ENCODE results near the gene INSYN2B. TPM values are rescaled to one million over a fixed set of nuclear protein-coding genes. Genes with fewer than 3 reads are reported as not detected.
"Not testable (repeated sequence)": the region's sequence is repeated elsewhere in the genome, so short reads cannot be mapped to it uniquely, and the experiment has no call there.

The INSYN2B gene
- total RNA-seq, 1 donor from 2014 or later = 0.84 TPM

DNA sequence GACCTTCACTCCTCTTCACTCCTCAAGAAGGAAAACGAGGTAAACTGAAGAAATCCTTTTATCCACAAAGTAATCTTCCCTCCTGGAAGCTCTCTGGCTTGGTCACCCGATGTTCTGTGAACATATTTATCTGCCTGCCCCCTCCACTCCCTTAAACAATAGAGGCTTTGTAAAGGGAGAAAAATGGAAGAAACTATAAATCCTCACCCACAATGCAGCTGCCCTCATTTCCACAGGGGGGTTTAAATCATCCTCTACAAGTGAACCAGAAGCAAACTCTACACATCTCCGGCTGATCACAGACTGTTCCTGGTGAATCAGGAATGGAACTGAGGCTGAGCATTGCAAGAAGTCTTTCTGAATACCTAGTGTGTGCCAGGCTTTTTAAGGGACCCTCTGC, 7.2 kb downstream of the INSYN2B start:
- DNase-seq (ENCODE audit: low spot score) = no peak

DNA sequence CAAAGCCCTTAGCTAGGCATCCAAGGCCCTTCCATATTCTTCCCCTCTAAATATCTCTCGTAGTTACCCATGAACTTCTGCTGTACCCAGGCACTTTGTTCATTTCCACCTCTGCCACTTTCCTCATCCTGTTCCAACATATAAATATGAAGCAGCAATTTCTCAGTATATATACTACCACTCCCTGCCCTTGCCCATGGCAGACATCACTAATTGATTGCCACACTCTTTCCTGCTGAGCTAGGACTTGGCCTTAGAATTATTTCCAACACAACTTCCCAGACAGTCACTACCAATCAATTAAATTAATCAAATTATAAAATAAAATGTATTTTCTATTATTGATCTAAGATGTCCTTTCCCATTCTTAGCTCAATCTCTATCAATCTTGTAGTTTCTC, 8.5 kb downstream of the INSYN2B start:
- no peak for DNase-seq (ENCODE audit: low spot score)

GRCh38 chr5:169970911-169971765, 9.2 kb downstream of the INSYN2B start:
- no peak for DNase-seq (ENCODE audit: low spot score)

- DNase-seq (ENCODE audit: low spot score) = no peak
These were observed 10.0 kb downstream of the INSYN2B start for GRCh38 chr5:169970339-169970738.

GRCh38 chr5:169964246-169964645, 16.0 kb downstream of the INSYN2B start:
- DNase-seq (ENCODE audit: low spot score) = no peak

DNA sequence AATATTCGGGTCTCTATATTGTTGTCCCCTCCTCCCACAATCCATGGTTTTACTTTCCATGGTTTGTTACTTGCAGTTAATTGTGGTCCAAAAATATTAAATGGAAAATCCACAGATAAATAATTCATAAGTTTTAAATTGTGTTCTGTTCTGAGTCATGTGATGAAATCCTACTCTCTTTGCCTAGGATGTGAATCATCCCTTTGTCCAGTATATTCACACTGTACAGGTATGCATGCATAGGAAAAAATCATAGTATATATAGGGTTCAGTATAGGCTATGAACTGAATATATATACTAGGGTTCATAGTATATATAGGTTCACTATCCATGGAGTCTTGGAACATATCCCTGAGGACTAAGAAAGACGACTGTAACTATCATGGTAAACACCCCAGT, 19.6 kb downstream of the INSYN2B start:
- no peak for DNase-seq (ENCODE audit: low spot score)

DNA sequence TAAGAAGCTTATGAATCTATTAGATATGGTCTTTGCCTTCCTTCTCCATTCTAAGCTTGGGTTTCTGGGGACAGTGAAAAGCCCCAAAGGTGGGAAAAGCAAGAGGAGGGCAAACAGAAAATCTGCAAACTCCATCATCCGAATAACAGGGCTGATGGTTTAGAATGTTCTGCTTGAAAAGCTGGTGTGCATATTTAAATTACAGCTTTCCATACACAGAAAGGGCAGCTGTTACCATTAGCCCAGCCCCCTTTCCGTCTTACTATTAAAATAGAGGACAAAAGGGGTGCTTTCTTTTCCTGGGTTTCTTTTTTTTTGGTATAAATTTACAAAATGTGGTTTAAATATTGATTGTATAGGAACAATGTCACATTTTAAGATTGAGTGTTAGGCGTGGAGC, 22.0 kb downstream of the INSYN2B start:
- DNase-seq (ENCODE audit: low spot score) = no peak

GRCh38 chr5:169956756-169957155, 23.5 kb downstream of the INSYN2B start:
- DNase-seq (ENCODE audit: low spot score) = no peak

GRCh38 chr5:169956126-169956525, 24.2 kb downstream of the INSYN2B start:
- no peak for DNase-seq (ENCODE audit: low spot score)

- no peak for DNase-seq (ENCODE audit: low spot score)
These were observed 25.5 kb downstream of the INSYN2B start for GRCh38 chr5:169954786-169955185.

DNA sequence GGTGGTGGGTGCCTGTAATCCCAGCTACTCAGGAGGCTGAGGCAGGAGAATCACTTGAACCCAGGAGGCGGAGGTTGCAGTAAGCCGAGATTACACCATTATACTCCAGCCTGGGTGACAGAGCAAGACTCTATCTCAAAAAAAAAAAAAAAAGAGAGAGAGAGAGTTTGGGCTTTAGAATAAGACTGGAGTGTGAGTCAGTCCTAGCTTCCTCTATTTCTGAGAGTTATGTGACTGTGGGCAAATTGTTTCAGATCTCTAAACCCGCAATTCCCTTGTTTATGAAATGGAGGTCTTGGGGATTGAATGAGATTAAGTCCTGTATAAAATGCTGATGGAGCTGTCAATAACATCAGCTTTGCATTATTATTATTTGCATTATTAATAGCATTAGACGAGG, 27.1 kb downstream of the INSYN2B start:
- DNase-seq (ENCODE audit: low spot score) = not testable (repeated sequence)

GRCh38 chr5:169950333-169950732, 30.0 kb downstream of the INSYN2B start:
- DNase-seq (ENCODE audit: low spot score) = no peak

DNA sequence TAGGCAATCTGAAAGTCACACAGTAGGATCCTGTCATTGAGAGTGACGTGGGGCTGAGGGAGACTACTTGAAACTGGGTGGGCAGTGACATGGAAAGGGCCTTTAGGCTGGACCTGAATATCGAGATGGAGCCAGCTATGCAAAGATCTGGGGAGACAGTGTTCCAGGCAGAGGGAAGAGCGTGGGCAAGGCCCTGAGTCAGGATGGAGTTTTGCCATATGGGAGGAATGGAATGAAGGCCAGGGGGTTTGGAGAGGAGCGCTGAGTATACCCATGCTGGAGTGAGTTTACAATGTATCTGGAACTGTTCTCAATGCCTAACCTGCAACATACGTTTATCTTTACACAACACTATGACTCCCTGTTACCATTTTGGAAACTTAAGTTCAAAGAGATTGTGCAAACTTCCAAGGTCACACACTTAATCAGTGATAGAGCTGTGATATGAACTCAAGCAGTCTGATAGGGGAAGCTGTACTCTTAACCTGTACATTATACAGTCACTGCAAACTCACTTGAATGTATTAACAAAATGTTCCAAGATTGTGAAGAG, 33.5 kb downstream of the INSYN2B start:
- no peak for DNase-seq (ENCODE audit: low spot score)

DNA sequence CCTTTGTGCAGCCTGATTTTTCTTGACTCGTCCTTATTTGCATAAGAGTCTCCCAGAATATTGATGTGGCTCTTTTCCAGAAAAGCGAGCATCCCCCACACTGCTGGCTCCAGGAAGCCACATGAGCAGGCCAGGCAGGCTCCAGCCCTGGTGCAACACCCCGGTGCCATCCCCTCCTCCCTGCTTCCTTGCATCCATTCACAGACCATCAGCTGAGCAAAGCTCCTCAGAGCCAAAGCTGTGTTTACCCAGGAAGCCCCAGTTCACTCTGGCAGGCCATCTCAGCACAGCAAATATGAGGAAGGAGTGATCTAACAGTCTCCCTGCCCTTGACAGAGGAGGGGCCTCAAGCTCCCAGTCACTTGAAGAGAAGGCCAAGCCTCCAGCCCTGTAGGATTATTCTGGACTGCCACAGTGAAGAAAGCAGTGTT, 34.4 kb downstream of the INSYN2B start:
- no peak for DNase-seq (ENCODE audit: low spot score)

DNA sequence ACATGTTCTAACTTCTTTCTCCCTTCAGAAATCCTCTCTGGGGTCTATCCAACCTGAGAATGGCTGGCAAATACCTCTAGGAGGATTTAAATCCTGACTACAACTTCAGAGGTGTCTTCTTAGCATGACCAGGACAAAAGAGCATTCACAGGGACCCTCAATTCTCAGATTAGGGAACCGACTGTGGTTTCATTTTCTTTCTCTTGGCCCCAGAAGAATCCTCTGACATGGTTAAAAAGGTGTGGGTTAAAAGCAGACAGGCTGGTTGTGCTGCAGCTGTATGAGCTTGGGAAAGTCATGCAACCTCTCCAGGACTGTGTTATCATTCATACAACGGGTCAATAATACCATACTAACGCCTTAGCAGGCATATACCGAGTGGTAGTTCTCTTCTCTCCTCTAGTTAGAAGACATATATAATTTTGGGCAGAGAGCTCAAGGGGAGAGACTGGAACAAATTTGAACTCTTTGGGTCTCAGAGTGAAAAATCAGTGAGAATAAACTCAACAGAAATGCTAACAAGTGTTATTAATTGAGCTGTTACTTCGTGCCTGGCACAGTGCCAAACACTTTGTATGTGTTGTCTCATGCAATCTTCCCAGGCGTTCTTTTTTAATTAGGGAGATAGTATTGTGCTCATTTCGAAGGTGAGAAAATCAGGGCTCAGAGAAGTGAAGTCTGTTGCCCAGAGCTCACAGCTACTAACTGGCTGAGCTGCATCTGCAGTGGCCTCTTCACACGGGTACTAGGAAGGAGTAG, 35.2 kb downstream of the INSYN2B start:
- no peak for DNase-seq (ENCODE audit: low spot score)

- DNase-seq (ENCODE audit: low spot score) = no peak
These were observed 36.2 kb downstream of the INSYN2B start for GRCh38 chr5:169944115-169944514.

DNA sequence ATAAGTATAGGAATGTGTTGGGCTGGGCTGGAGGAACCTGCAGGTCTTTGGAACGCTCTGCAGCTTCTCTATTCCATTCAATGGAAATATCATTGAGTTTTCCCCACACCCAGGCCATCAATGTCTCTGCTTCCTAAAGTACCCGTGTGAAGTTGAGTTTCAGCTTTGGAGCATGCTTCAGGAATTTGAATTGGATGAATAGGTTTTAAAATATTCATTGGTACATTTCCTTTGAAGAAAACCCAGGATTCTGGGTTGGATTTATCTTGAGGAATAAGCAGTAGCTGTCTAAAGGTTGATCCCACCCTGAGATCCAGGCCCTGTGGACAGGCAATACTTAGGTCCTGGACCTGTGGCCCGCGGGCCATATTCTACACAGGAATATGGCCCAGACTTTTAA, 37.3 kb downstream of the INSYN2B start:
- DNase-seq (ENCODE audit: low spot score) = no peak

DNA sequence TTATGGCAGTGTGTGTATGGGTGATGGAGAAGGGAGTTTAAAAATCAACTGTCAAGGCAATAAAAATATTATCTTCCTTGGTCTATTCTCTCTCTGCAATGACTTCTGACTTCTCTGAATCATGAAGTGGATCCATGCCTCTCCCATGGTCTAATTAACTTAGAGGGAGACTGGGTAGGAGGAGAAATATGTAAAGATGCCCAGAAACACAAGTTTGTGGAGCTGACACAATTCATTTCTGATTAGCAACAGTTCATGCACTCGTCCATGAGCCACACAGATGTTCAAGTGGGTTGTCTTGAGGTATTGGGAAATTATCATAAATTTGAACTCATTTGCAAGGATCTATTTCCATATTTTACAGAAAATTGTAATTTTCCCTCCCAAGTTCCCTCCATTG, 38.1 kb downstream of the INSYN2B start:
- DNase-seq (ENCODE audit: low spot score) = no peak

DNA sequence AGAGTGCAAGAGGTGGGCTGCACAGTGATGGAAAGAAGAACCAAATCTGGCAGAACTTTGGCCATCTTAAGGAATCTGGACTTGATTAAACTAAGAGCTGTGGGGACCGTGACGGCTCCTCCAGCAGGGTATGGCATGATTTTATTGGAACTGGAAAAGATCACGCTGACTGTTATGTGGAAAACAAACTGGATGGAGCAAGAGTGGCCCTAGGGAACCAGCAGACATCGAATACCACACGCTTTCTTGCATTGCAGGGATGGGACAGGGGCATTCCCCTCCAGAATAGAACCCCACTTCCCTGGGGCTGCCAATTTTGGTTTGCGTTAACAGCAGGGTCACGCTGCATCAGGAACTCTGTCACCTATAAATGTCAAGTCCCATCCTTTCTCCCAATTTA, 38.8 kb downstream of the INSYN2B start:
- DNase-seq (ENCODE audit: low spot score) = no peak

GRCh38 chr5:169939731-169940130, 40.6 kb downstream of the INSYN2B start:
- no peak for DNase-seq (ENCODE audit: low spot score)

DNA sequence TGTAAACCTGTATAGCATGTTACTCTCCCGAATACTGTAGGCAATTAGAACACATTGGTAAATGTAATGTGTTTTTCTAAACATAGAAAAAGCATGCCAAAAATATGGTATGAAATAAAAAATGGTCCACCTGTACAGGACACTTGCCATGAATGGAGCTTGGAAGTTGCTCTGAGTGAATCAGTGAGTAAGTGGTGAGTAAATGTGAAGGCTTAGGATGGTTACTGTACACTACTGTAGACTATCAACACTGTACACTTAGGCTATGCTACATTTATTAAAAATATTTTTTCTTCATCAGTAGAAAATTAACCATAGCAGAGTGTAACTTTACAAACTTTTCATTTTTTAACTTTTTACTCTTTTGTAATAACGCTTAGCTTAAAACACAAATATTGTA, 41.9 kb downstream of the INSYN2B start:
- DNase-seq (ENCODE audit: low spot score) = no peak

DNA sequence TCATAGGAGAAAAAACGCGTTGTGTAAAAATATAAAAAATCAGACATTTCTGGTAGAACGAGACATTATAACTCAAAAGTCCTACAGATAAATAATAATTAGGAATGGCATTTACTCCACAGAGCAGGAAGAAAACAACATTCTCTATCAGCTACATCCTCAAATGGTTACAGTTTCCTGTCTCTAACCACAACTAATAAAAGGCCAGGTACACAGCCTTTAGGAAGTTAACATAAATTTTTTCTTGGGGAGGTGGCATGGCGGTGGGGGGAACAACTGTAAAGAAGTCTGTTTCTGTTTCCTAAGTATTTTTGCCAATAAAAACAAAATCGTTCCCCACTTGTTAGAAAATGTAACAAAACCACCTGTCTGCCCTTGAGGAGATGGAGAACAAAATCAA, 44.5 kb downstream of the INSYN2B start:
- DNase-seq (ENCODE audit: low spot score) = no peak

All from mesenteric fat pad (tissue), 1 donor.